CD4-positive, alpha-beta T cell treated with Interferon gamma for 1 hour (primary cell): ENCODE results near the gene XPOT.

ENCODE experiments used
- DNase-seq: peaks from one replicate; pipeline ENCODE4 v3.0.0-alpha.2; 2020

The XPOT gene

GRCh38 chr12:64470495-64470894, 66.3 kb downstream of the XPOT start:
- DNase-seq, result no peak

- no peak for DNase-seq
Observed at GRCh38 chr12:64473176-64473575, 69.0 kb downstream of the XPOT start.

- DNase-seq, result no peak
Observed at GRCh38 chr12:64475518-64475917, 71.3 kb downstream of the XPOT start.

GRCh38 chr12:64476844-64477243, 72.7 kb downstream of the XPOT start:
- DNase-seq, result no peak

- DNase-seq, result no peak
Observed at GRCh38 chr12:64478661-64479060, 74.5 kb downstream of the XPOT start.

GRCh38 chr12:64480148-64480547, 76.0 kb downstream of the XPOT start:
- no peak for DNase-seq

GRCh38 chr12:64486657-64487056, 82.5 kb downstream of the XPOT start:
- DNase-seq, result no peak

GRCh38 chr12:64491718-64492117, 87.5 kb downstream of the XPOT start:
- DNase-seq, result no peak

GRCh38 chr12:64493513-64493912, 89.3 kb downstream of the XPOT start:
- DNase-seq, result no peak

- no peak for DNase-seq
Observed at GRCh38 chr12:64494998-64495729, 91.0 kb downstream of the XPOT start.

- DNase-seq, result no peak
Observed at GRCh38 chr12:64496839-64497400, 92.7 kb downstream of the XPOT start.

GRCh38 chr12:64497484-64497883, 93.3 kb downstream of the XPOT start:
- DNase-seq, result no peak

GRCh38 chr12:64497903-64498302, 93.7 kb downstream of the XPOT start:
- DNase-seq, result no peak

- DNase-seq, result no peak
Observed at GRCh38 chr12:64500394-64500793, 96.2 kb downstream of the XPOT start.
